Colonic mucosa (tissue), 4 donors: ENCODE results near the gene ISCA2. TPM values are rescaled to one million over a fixed set of nuclear protein-coding genes. Genes with fewer than 3 reads are reported as not detected.

Source experiments
- DNase-seq: peaks from one replicate; pipeline ENCODE4 v3.0.0-alpha.2; 2020
- H3K27ac ChIP-seq: fragments of 200-600 bp; one replicate; pipeline ENCODE4 v1.8.0; 2021
- H3K27me3 ChIP-seq: fragments of 200-600 bp; one replicate; pipeline ENCODE4 v1.8.0; 2021
- H3K36me3 ChIP-seq: fragments of 200-600 bp; one replicate; pipeline ENCODE4 v1.8.0; 2021
- H3K4me1 ChIP-seq: fragments of 200-600 bp; one replicate; pipeline ENCODE4 v1.8.0; 2021; ENCODE audit warnings: mild to moderate bottlenecking
- H3K4me3 ChIP-seq: fragments of 200-600 bp; one replicate; pipeline ENCODE4 v1.8.0; 2021
- H3K9ac ChIP-seq, 2 donors: one replicate each; pipeline ENCODE4 v1.7.0; 2013; ENCODE audit warnings: control low read depth in 2 of 2, low read depth in 2 of 2, low read length in 2 of 2
- H3K9me3 ChIP-seq: fragments of 200-600 bp; one replicate; pipeline ENCODE4 v1.8.0; 2021
- CTCF ChIP-seq: fragments of 200-600 bp; IDR thresholded peaks from one replicate; pipeline ENCODE4 v1.8.0; 2022; ENCODE audit warnings: antibody characterized with exemption, mild to moderate bottlenecking
- intact Hi-C: fragments of 100-400 bp; cut with DNase I; formaldehyde crosslinking; loops from one replicate; pipeline ENCODE4 v1.14.1; 2022
- total RNA-seq, 2 donors: library from RNA; stranded (reverse); fragmentation: NEBNext Ultra II Directional in 1 of 2; extraction: Animal tissue kit (Norgen Biotek cat#: 25700) in 1 of 2; gene quantifications; one replicate each; pipeline ENCODE4 v1.2.1, GENCODE V29; 2021
- donor health status: healthy.
- donor health status: DM: no; HTN: no; CAD: no.
- donor health status: DM: no; HTN: no; CAD: no.

Gene ISCA2
- total RNA-seq, 2 donors from 2014 or later: 42.0 to 43.1 TPM

GRCh38 chr14:74508292-74508731 is 14.7 kb downstream of the ISCA2 start:
- no peak overlapping the region for H3K4me3 ChIP-seq
- H3K9ac ChIP-seq: no peak overlapping the region
- no peaks in the 10 kb centered on the region for H3K36me3 ChIP-seq
- no peak overlapping the region for H3K27ac ChIP-seq
- no peak for TF ChIP-seq CTCF
- H3K4me1 ChIP-seq: no peaks in the 10 kb centered on the region
- no peak for DNase-seq
- no peaks in the 10 kb centered on the region for H3K27me3 ChIP-seq
- no peaks in the 10 kb centered on the region for H3K9me3 ChIP-seq
- intact Hi-C loops: no loop called here

GRCh38 chr14:74508844-74509428 is 15.4 kb downstream of the ISCA2 start:
- TF ChIP-seq CTCF: no peak
- intact Hi-C loops: no loop called here
- Histone ChIP-seq H3K4me3 (no peak overlapping the region), H3K9me3 (no peaks in the 10 kb centered on the region), H3K4me1 (no peaks in the 10 kb centered on the region), H3K27ac (no peak overlapping the region), H3K27me3 (no peaks in the 10 kb centered on the region), H3K9ac (no peak overlapping the region), H3K36me3 (no peaks in the 10 kb centered on the region)
- DNase-seq: no peak

GRCh38 chr14:74509587-74510222 is 16.1 kb downstream of the ISCA2 start:
- H3K27ac ChIP-seq: no peak overlapping the region
- no peaks in the 10 kb centered on the region for H3K4me1 ChIP-seq
- no peak overlapping the region for H3K9ac ChIP-seq
- H3K4me3 ChIP-seq: no peak overlapping the region
- intact Hi-C loops: no loop called here
- no peak for DNase-seq
- no peaks in the 10 kb centered on the region for H3K27me3 ChIP-seq
- TF ChIP-seq CTCF: no peak
- H3K9me3 ChIP-seq: no peaks in the 10 kb centered on the region
- no peaks in the 10 kb centered on the region for H3K36me3 ChIP-seq

GRCh38 chr14:74510223-74510931 is 16.8 kb downstream of the ISCA2 start:
- Histone ChIP-seq H3K27ac (no peak overlapping the region), H3K4me1 (no peaks in the 10 kb centered on the region), H3K36me3 (no peaks in the 10 kb centered on the region), H3K9ac (no peak overlapping the region), H3K27me3 (no peaks in the 10 kb centered on the region), H3K9me3 (no peaks in the 10 kb centered on the region), H3K4me3 (no peak overlapping the region)
- TF ChIP-seq CTCF: no peak
- no peak for DNase-seq
- intact Hi-C loops: no loop called here

- no peak for DNase-seq
- Histone ChIP-seq H3K9me3 (no peaks in the 10 kb centered on the region), H3K9ac (no peak overlapping the region), H3K36me3 (no peaks in the 10 kb centered on the region), H3K4me1 (no peaks in the 10 kb centered on the region), H3K4me3 (no peak overlapping the region), H3K27me3 (no peaks in the 10 kb centered on the region), H3K27ac (no peak overlapping the region)
- no peak for TF ChIP-seq CTCF
- intact Hi-C loops: no loop called here
Measured at GRCh38 chr14:74510959-74511409, 17.4 kb downstream of the ISCA2 start.
